Activated CD8-positive, alpha-beta memory T cell treated with anti-CD3 and anti-CD28 coated beads for 48 hours (primary cell): Measurements from ENCODE around the gene CHURC1.

ENCODE experiments used
- DNase-seq, 3 experiments: peaks; one replicate each; pipeline ENCODE4 v3.0.0-alpha.2; 2020; ENCODE audit warnings: low read depth in 2 of 3, low spot score in 2 of 3

CHURC1 gene

DNA sequence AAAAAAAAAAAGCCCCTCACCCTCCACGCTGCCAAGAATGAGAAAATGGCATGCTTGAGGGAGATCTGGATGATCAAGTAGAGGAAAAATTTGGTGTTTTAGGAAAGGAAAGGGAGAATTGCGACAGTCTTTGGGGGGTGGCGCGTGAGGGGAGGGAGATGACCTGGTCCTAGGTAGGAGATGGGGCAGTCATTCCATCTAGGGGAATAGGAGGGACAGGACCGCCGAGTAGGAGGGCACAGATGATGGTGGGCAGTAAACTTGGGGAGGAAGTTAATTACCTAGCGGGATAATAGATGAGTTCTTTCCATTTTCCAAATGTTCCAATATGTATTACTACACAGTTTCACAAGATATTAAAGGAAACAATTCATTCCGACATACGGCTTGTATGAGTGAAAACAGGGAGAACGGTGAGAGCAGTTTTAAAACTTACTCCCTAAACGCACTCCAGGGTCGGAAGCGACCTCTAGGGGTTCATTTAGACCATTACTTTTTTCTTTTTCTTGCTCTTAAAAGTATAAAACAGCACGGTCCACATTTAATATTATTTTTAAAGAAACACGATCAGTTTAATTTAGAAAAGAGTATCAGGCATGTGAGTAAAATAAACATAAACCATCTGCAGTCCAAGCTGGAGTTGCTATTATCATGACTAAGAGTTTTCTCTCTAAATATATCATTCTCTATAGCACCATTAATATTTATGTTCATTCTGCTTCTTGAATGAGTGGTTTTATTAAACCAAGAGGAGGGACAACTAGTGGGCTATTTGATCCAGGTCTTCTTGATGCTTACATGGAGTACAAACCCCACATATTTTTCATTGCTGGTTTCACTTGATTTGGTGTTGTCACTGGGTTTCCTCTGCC is 69.4 kb downstream of the CHURC1 start:
- DNase-seq = no peak
